Bone marrow (tissue), 2 donors: Measurements from ENCODE around the gene RBM24.

Source experiments
- DNase-seq, 2 donors: peaks; one replicate each; lab custom pipeline; 2025; lab: John Stamatoyannopoulos, UW

RBM24 gene

GRCh38 chr6:17341891-17342290, 60.7 kb downstream of the RBM24 start:
- DNase-seq, result no peak

- no peak for DNase-seq
Observed at GRCh38 chr6:17343215-17343614, 62.1 kb downstream of the RBM24 start.
